Stimulated activated CD4-positive, alpha-beta T cell treated with anti-CD3 and anti-CD28 coated beads, Interleukin-2, amount 100 ng/mL, for 24 hours (primary cell): Measurements from ENCODE around the gene GLT1D1.

Experiments used
- DNase-seq, 2 donors: peaks; one replicate each; pipeline ENCODE4 v3.0.0-alpha.2; 2020

Gene GLT1D1

GRCh38 chr12:129009833-129010622 is 156.8 kb downstream of the GLT1D1 start:
- no peak for DNase-seq

GRCh38 chr12:129016159-129016558 is 162.9 kb downstream of the GLT1D1 start:
- DNase-seq: no peak

GRCh38 chr12:129025055-129025454 is 171.8 kb downstream of the GLT1D1 start:
- DNase-seq: no peak

GRCh38 chr12:129028844-129029243 is 175.6 kb downstream of the GLT1D1 start:
- no peak for DNase-seq
